A549 (cell line): ENCODE results near the gene HES4.

Source experiments
- CTCF ChIP-seq: fragments of >200 bp; sonication (Bioruptor Twin); formaldehyde crosslinking; IDR thresholded peaks from 3 replicates; pipeline ENCODE4 v1.5.1; 2016
- POLR2A ChIP-seq: IDR thresholded peaks from 2 replicates; pipeline ENCODE4 v1.6.1; 2012; ENCODE audit warnings: mild to moderate bottlenecking, low read length
- RCOR1 ChIP-seq: fragments of 150-350 bp; IDR thresholded peaks from 2 replicates; pipeline ENCODE4 v1.6.1; 2014; ENCODE audit warnings: antibody characterized with exemption, low read length, low read depth

GRCh38 chr1:1047963-1048362, 48.1 kb upstream of the HES4 start:
- TF ChIP-seq CTCF = no peak
- TF ChIP-seq RCOR1 = no peak
- no peak for TF ChIP-seq POLR2A
